GM12878 (cell line): ENCODE data around the gene PF4V1.

Experiments used
- KAT2A ChIP-seq: conservative IDR thresholded peaks from 2 replicates; pipeline ENCODE4 v1.6.1; 2011; ENCODE audit warnings: low read depth, low read length; ENCODE audit not compliant: control insufficient read depth
- POLR2A ChIP-seq: IDR thresholded peaks from 2 replicates; pipeline ENCODE4 v1.6.1; 2011; ENCODE audit warnings: low read depth, mild to moderate bottlenecking, low read length
- TF ChIP-seq, protein P1 (sequence below): IDR thresholded peaks from 2 replicates; pipeline ENCODE4 v1.6.1; 2012; ENCODE audit warnings: mild to moderate bottlenecking, low read depth, low read length

- TF ChIP-seq KAT2A: no peak
- TF ChIP-seq POLR2A: no peak
- TF ChIP-seq, protein P1, sequence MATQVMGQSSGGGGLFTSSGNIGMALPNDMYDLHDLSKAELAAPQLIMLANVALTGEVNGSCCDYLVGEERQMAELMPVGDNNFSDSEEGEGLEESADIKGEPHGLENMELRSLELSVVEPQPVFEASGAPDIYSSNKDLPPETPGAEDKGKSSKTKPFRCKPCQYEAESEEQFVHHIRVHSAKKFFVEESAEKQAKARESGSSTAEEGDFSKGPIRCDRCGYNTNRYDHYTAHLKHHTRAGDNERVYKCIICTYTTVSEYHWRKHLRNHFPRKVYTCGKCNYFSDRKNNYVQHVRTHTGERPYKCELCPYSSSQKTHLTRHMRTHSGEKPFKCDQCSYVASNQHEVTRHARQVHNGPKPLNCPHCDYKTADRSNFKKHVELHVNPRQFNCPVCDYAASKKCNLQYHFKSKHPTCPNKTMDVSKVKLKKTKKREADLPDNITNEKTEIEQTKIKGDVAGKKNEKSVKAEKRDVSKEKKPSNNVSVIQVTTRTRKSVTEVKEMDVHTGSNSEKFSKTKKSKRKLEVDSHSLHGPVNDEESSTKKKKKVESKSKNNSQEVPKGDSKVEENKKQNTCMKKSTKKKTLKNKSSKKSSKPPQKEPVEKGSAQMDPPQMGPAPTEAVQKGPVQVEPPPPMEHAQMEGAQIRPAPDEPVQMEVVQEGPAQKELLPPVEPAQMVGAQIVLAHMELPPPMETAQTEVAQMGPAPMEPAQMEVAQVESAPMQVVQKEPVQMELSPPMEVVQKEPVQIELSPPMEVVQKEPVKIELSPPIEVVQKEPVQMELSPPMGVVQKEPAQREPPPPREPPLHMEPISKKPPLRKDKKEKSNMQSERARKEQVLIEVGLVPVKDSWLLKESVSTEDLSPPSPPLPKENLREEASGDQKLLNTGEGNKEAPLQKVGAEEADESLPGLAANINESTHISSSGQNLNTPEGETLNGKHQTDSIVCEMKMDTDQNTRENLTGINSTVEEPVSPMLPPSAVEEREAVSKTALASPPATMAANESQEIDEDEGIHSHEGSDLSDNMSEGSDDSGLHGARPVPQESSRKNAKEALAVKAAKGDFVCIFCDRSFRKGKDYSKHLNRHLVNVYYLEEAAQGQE: no peak
Measured at GRCh38 chr4:73864365-73864764, 11.3 kb downstream of the PF4V1 start.
